HEK293 (cell line): ENCODE results near the gene HSD17B2.

Source experiments
- CTCF ChIA-PET: fragments of 350-600 bp; formaldehyde crosslinking; extraction: SDS; loops from one replicate; lab custom pipeline; 2021; ENCODE audit warnings: antibody characterized with exemption; lab: Yijun Ruan, JAX
- POLR2A ChIA-PET: fragments of 300-600 bp; formaldehyde crosslinking; extraction: SDS; loops from one replicate; lab custom pipeline; 2020; ENCODE audit warnings: antibody characterized with exemption, inconsistent platforms; lab: Yijun Ruan, JAX
- H3K27ac ChIP-seq: fragments of 200-500 bp; sonication (Bioruptor generic); 2 replicates; pipeline ENCODE4 v1.5.1; 2014; ENCODE audit warnings: low read depth, low read length, control low read depth, inconsistent platforms; ENCODE audit errors: extremely low read depth
- H3K36me3 ChIP-seq, 2 experiments: fragments of 200-500 bp in 1 of 2; sonication (Bioruptor generic) in 1 of 2; 1 replicate in 1 of 2; 2 replicates in 1 of 2; pipeline ENCODE4 v1.5.1; 2014 to 2017; ENCODE audit warnings: inconsistent platforms in 2 of 2, low read length in 2 of 2; ENCODE audit not compliant: control insufficient read depth in 2 of 2, insufficient read depth in 1 of 2
- H3K4me1 ChIP-seq: fragments of 200-500 bp; sonication (Bioruptor generic); 2 replicates; pipeline ENCODE4 v1.5.1; 2014; ENCODE audit warnings: mild to moderate bottlenecking, low read length, inconsistent platforms; ENCODE audit not compliant: control insufficient read depth, insufficient read depth
- H3K4me3 ChIP-seq: 2 replicates; pipeline ENCODE4 v1.5.1; 2011; ENCODE audit warnings: low read depth, mild to moderate bottlenecking, control low read depth, low read length, moderate library complexity
- H3K9me3 ChIP-seq: fragments of 200-500 bp; sonication (Bioruptor generic); 2 replicates; pipeline ENCODE4 v1.5.1; 2014; ENCODE audit warnings: low read depth, low read length, inconsistent platforms; ENCODE audit not compliant: control insufficient read depth, insufficient read depth
- CTCF ChIP-seq: fragments of 450-650 bp; formaldehyde crosslinking; IDR thresholded peaks from 2 replicates; pipeline ENCODE4 v1.5.1; 2016; ENCODE audit warnings: missing biosample characterization, missing genetic modification characterization
- HOXA7 ChIP-seq: sonication (generic); formaldehyde crosslinking; IDR thresholded peaks from 2 replicates; pipeline ENCODE4 v1.8.1; 2022; ENCODE audit warnings: missing genetic modification reagents, borderline replicate concordance
- KLF16 ChIP-seq: fragments of 450-650 bp; formaldehyde crosslinking; IDR thresholded peaks from 2 replicates; pipeline ENCODE4 v1.5.1; 2017; ENCODE audit warnings: missing biosample characterization, missing genetic modification characterization
- MEIS1 ChIP-seq: sonication (generic); formaldehyde crosslinking; IDR thresholded peaks from 2 replicates; pipeline ENCODE4 v1.8.1; 2022; ENCODE audit warnings: missing genetic modification reagents, mild to moderate bottlenecking, borderline replicate concordance
- REPIN1 ChIP-seq: fragments of 450-650 bp; formaldehyde crosslinking; IDR thresholded peaks from 2 replicates; pipeline ENCODE4 v1.5.1; 2017; ENCODE audit warnings: missing biosample characterization, missing genetic modification characterization, low read depth
- REST ChIP-seq: fragments of 450-650 bp; formaldehyde crosslinking; IDR thresholded peaks from 2 replicates; pipeline ENCODE4 v1.5.1; 2016; ENCODE audit warnings: missing biosample characterization, missing genetic modification characterization
- SP3 ChIP-seq: fragments of 450-650 bp; formaldehyde crosslinking; IDR thresholded peaks from 2 replicates; pipeline ENCODE4 v1.5.1; 2016; ENCODE audit warnings: missing biosample characterization, missing genetic modification characterization
- SP7 ChIP-seq: fragments of 450-650 bp; formaldehyde crosslinking; IDR thresholded peaks from 2 replicates; pipeline ENCODE4 v1.5.1; 2016; ENCODE audit warnings: missing biosample characterization, missing genetic modification characterization
- WT1 ChIP-seq: fragments of 450-650 bp; formaldehyde crosslinking; IDR thresholded peaks from 2 replicates; pipeline ENCODE4 v1.5.1; 2016; ENCODE audit warnings: missing biosample characterization, missing genetic modification characterization
- YY2 ChIP-seq: fragments of 450-650 bp; formaldehyde crosslinking; IDR thresholded peaks from 2 replicates; pipeline ENCODE4 v1.5.1; 2016; ENCODE audit warnings: missing biosample characterization, missing genetic modification characterization
- ZNF132 ChIP-seq: fragments of 450-650 bp; formaldehyde crosslinking; IDR thresholded peaks from 2 replicates; pipeline ENCODE4 v1.5.1; 2017; ENCODE audit warnings: missing biosample characterization, missing genetic modification characterization, borderline replicate concordance
- ZNF157 ChIP-seq: fragments of 450-650 bp; formaldehyde crosslinking; IDR thresholded peaks from 2 replicates; pipeline ENCODE4 v1.5.1; 2016; ENCODE audit warnings: missing biosample characterization, missing genetic modification characterization
- ZNF16 ChIP-seq: fragments of 450-650 bp; formaldehyde crosslinking; IDR thresholded peaks from 2 replicates; pipeline ENCODE4 v1.5.1; 2016; ENCODE audit warnings: low read depth, missing biosample characterization, missing genetic modification characterization
- ZNF24 ChIP-seq: fragments of 450-650 bp; formaldehyde crosslinking; IDR thresholded peaks from 2 replicates; pipeline ENCODE4 v1.5.1; 2016; ENCODE audit warnings: missing biosample characterization, missing genetic modification characterization
- ZNF292 ChIP-seq: fragments of 450-650 bp; formaldehyde crosslinking; IDR thresholded peaks from 2 replicates; pipeline ENCODE4 v1.5.1; 2016; ENCODE audit warnings: low read depth, missing biosample characterization, missing genetic modification characterization, borderline replicate concordance
- ZNF398 ChIP-seq: fragments of 450-650 bp; formaldehyde crosslinking; IDR thresholded peaks from 2 replicates; pipeline ENCODE4 v1.5.1; 2017; ENCODE audit warnings: missing biosample characterization, missing genetic modification characterization
- ZNF530 ChIP-seq: fragments of 450-650 bp; formaldehyde crosslinking; IDR thresholded peaks from 2 replicates; pipeline ENCODE4 v1.5.1; 2016; ENCODE audit warnings: low read depth, missing biosample characterization, missing genetic modification characterization
- ZNF571 ChIP-seq: fragments of 450-650 bp; formaldehyde crosslinking; IDR thresholded peaks from 2 replicates; pipeline ENCODE4 v1.5.0; 2017; ENCODE audit warnings: missing biosample characterization, missing genetic modification characterization
- ZNF621 ChIP-seq: fragments of 450-650 bp; formaldehyde crosslinking; IDR thresholded peaks from 2 replicates; pipeline ENCODE4 v1.5.1; 2017; ENCODE audit warnings: missing biosample characterization, missing genetic modification characterization
- ZNF701 ChIP-seq: fragments of 450-650 bp; formaldehyde crosslinking; IDR thresholded peaks from 2 replicates; pipeline ENCODE4 v1.5.1; 2016; ENCODE audit warnings: missing biosample characterization, missing genetic modification characterization
- ZNF768 ChIP-seq: fragments of 450-650 bp; formaldehyde crosslinking; IDR thresholded peaks from 2 replicates; pipeline ENCODE4 v1.5.1; 2018; ENCODE audit warnings: missing biosample characterization, mild to moderate bottlenecking, missing genetic modification characterization
- ZNF785 ChIP-seq: fragments of 450-650 bp; formaldehyde crosslinking; IDR thresholded peaks from 2 replicates; pipeline ENCODE4 v1.5.1; 2016; ENCODE audit warnings: missing biosample characterization, missing genetic modification characterization
- ZSCAN23 ChIP-seq: fragments of 450-650 bp; formaldehyde crosslinking; IDR thresholded peaks from 2 replicates; pipeline ENCODE4 v1.5.1; 2016; ENCODE audit warnings: missing biosample characterization, missing genetic modification characterization

HSD17B2 gene

GRCh38 chr16:82116535-82116934 lies 81.5 kb downstream of the HSD17B2 start:
- CTCF ChIA-PET, result no interaction called here

GRCh38 chr16:82118749-82119148 lies 83.7 kb downstream of the HSD17B2 start:
- Histone ChIP-seq H3K4me1 (no peaks in the 10 kb centered on the region), H3K4me3 (no peak overlapping the region), H3K36me3 (no peaks in the 10 kb centered on the region), H3K9me3 (no peaks in the 10 kb centered on the region), H3K27ac (no peak overlapping the region)
- ChIA-PET CTCF (no interaction called here), POLR2A (no interaction called here)
- TF ChIP-seq KLF16 (tag by site-specific recombination) (no peak), ZSCAN23 (no peak), REST (tag by site-specific recombination) (no peak), MEIS1 (no peak), ZNF768 (tag by site-specific recombination) (no peak), ZNF701 (tag by site-specific recombination) (no peak), ZNF530 (tag by site-specific recombination) (no peak), SP7 (tag by site-specific recombination) (no peak), ZNF132 (no peak), YY2 (tag by site-specific recombination) (no peak)

More at GRCh38 chr16:82116535-82116934, 81.5 kb downstream of the HSD17B2 start:
- H3K9me3 ChIP-seq, result no peaks in the 10 kb centered on the region
- H3K36me3 ChIP-seq, result no peaks in the 10 kb centered on the region
- POLR2A ChIA-PET, result no interaction called here
- no peak overlapping the region for H3K27ac ChIP-seq
- no peak for TF ChIP-seq HOXA7 (CRISPR knock-in tag)
- no peak for TF ChIP-seq WT1 (tag by site-specific recombination)
- no peak for TF ChIP-seq ZNF785
- no peak for TF ChIP-seq ZNF16
- no peak for TF ChIP-seq ZNF157 (tag by site-specific recombination)
- TF ChIP-seq ZNF398 (tag by site-specific recombination), result no peak
- TF ChIP-seq CTCF (tag by site-specific recombination), result no peak
- TF ChIP-seq ZNF621 (tag by site-specific recombination), result no peak
- TF ChIP-seq REST (tag by site-specific recombination), result no peak
- TF ChIP-seq REPIN1 (tag by site-specific recombination), result no peak
- no peak for TF ChIP-seq ZNF571 (tag by site-specific recombination)
- no peak for TF ChIP-seq ZNF24 (tag by site-specific recombination)
- no peak for TF ChIP-seq SP3 (tag by site-specific recombination)
- no peak for TF ChIP-seq ZNF292
- H3K4me1 ChIP-seq, result no peaks in the 10 kb centered on the region
- H3K4me3 ChIP-seq, result no peak overlapping the region
